ENCODE data around the gene CNRIP1. TPM values are rescaled to one million over a fixed set of nuclear protein-coding genes. Genes with fewer than 3 reads are reported as not detected.
A peak's percentile ranks its signal among the peaks of the same experiment; 100 is the strongest.

CNRIP1 gene
- total RNA-seq, 1 donor from 2014 or later, result not detected

- no peaks in the 10 kb centered on the region for H3K36me3 Mint-ChIP-seq (ENCODE audit: insufficient read depth)
- TF ChIP-seq CTCF (IDR thresholded peaks at IDR 0.05; ENCODE audit: unreplicated experiment), result no peak
- H3K4me3 Mint-ChIP-seq (ENCODE audit: low read depth), result no peak overlapping the region
These were observed 53.1 kb downstream of the CNRIP1 start for GRCh38 chr2:68266655-68267054.

GRCh38 chr2:68263632-68264031 is 56.1 kb downstream of the CNRIP1 start:
- Mint-ChIP-seq H3K9me3 (ENCODE audit: low read depth) (no peaks in the 10 kb centered on the region), H3K36me3 (ENCODE audit: insufficient read depth) (no peaks in the 10 kb centered on the region), H3K4me1 (ENCODE audit: low read depth) (peaks cover 6% of the 10 kb centered on the region), H3K27ac (no peak overlapping the region), H3K4me3 (ENCODE audit: low read depth) (no peak overlapping the region), H3K27me3 (peaks cover 3% of the 10 kb centered on the region)
- TF ChIP-seq CTCF (IDR thresholded peaks at IDR 0.05; ENCODE audit: unreplicated experiment), result no peak
- no peak for DNase-seq (ENCODE audit: low spot score, unreplicated experiment)

More at GRCh38 chr2:68266655-68267054, 53.1 kb downstream of the CNRIP1 start:
- no peak for DNase-seq (ENCODE audit: low spot score, unreplicated experiment)
- no peak overlapping the region for H3K27ac Mint-ChIP-seq
- peaks cover 6% of the 10 kb centered on the region for H3K4me1 Mint-ChIP-seq (ENCODE audit: low read depth)
- no peaks in the 10 kb centered on the region for H3K9me3 Mint-ChIP-seq (ENCODE audit: low read depth)
- H3K27me3 Mint-ChIP-seq, result peaks cover 3% of the 10 kb centered on the region

- no peak for TF ChIP-seq CTCF (IDR thresholded peaks at IDR 0.05; ENCODE audit: unreplicated experiment)
- H3K9me3 Mint-ChIP-seq (ENCODE audit: low read depth), result no peaks in the 10 kb centered on the region
- H3K27me3 Mint-ChIP-seq, result no peaks in the 10 kb centered on the region
- H3K27ac Mint-ChIP-seq, result no peak overlapping the region
- DNase-seq (ENCODE audit: low spot score, unreplicated experiment), result no peak
- H3K4me1 Mint-ChIP-seq (ENCODE audit: low read depth), result peaks cover 9% of the 10 kb centered on the region
- no peaks in the 10 kb centered on the region for H3K36me3 Mint-ChIP-seq (ENCODE audit: insufficient read depth)
- H3K4me3 Mint-ChIP-seq (ENCODE audit: low read depth), result no peak overlapping the region
These were observed 60.9 kb downstream of the CNRIP1 start for GRCh38 chr2:68258851-68259250.

GRCh38 chr2:68256093-68256450 is 63.7 kb downstream of the CNRIP1 start:
- Mint-ChIP-seq H3K27ac (no peak overlapping the region), H3K36me3 (ENCODE audit: insufficient read depth) (no peaks in the 10 kb centered on the region), H3K4me1 (ENCODE audit: low read depth) (peaks cover 5% of the 10 kb centered on the region), H3K27me3 (no peaks in the 10 kb centered on the region), H3K4me3 (ENCODE audit: low read depth) (no peak overlapping the region), H3K9me3 (ENCODE audit: low read depth) (no peaks in the 10 kb centered on the region)
- DNase-seq (ENCODE audit: low spot score, unreplicated experiment), result no peak
- no peak for TF ChIP-seq CTCF (IDR thresholded peaks at IDR 0.05; ENCODE audit: unreplicated experiment)

- Mint-ChIP-seq H3K9me3 (ENCODE audit: low read depth) (no peaks in the 10 kb centered on the region), H3K27ac (peak overlapping the region; percentile 98), H3K4me1 (ENCODE audit: low read depth) (peaks cover 16% of the 10 kb centered on the region), H3K4me3 (ENCODE audit: low read depth) (peak overlapping the region; percentile 97), H3K36me3 (ENCODE audit: insufficient read depth) (no peaks in the 10 kb centered on the region), H3K27me3 (no peaks in the 10 kb centered on the region)
- no peak for DNase-seq (ENCODE audit: low spot score, unreplicated experiment)
- no peak for TF ChIP-seq CTCF (IDR thresholded peaks at IDR 0.05; ENCODE audit: unreplicated experiment)
These were observed 66.3 kb downstream of the CNRIP1 start for GRCh38 chr2:68253219-68254068.

All from progenitor cell of endocrine pancreas (in vitro differentiated cells).